ENCODE data around the gene PRKG1. TPM values are rescaled to one million over a fixed set of nuclear protein-coding genes. Genes with fewer than 3 reads are reported as not detected.

Gene PRKG1
- total RNA-seq, 4 donors from 2014 or later: 24.5 to 46.1 (median 37.1) TPM

GRCh38 chr10:52335665-52336064, 1261.4 kb downstream of the PRKG1 start:
- TF ChIP-seq CTCF (IDR thresholded peaks at IDR 0.05) (no peak), POLR2A (IDR thresholded peaks at IDR 0.05; ENCODE audit: low read depth) (no peak), EP300 (IDR thresholded peaks at IDR 0.05) (no peak), POLR2AphosphoS5 (IDR thresholded peaks at IDR 0.05) (no peak)
- intact Hi-C loops (cut with DNase I): no loop called here
- Histone ChIP-seq H3K27ac (replicated peaks in 1 of 4) (no peak overlapping the region), H3K36me3 (no peaks in the 10 kb centered on the region), H3K4me1 (no peaks in the 10 kb centered on the region), H3K9me3 (no peaks in the 10 kb centered on the region), H3K4me3 (no peak overlapping the region), H3K27me3 (no peaks in the 10 kb centered on the region)
- DNase-seq (ENCODE audit: extremely low spot score): no peak
- WGBS: 70% methylated on average over 1 of the region's 1 CpG

GRCh38 chr10:52337225-52337624, 1262.9 kb downstream of the PRKG1 start:
- Histone ChIP-seq H3K27me3 (no peaks in the 10 kb centered on the region), H3K36me3 (no peaks in the 10 kb centered on the region), H3K4me1 (no peaks in the 10 kb centered on the region), H3K9me3 (no peaks in the 10 kb centered on the region), H3K4me3 (no peak overlapping the region), H3K27ac (replicated peaks in 1 of 4) (no peak overlapping the region)
- TF ChIP-seq POLR2A (IDR thresholded peaks at IDR 0.05; ENCODE audit: low read depth): no peak
- no peak for DNase-seq (ENCODE audit: extremely low spot score)
- intact Hi-C loops (cut with DNase I): no loop called here
- WGBS: 86% methylated on average over 1 of the region's 1 CpG

GRCh38 chr10:52343439-52343838, 1269.2 kb downstream of the PRKG1 start:
- WGBS: 62% methylated on average over 4 of the region's 4 CpGs
- intact Hi-C loops (cut with DNase I): no loop called here
- no peak overlapping the region for H3K4me3 ChIP-seq
- no peak overlapping the region for H3K27ac ChIP-seq (replicated peaks in 1 of 4)
- no peak for DNase-seq (ENCODE audit: extremely low spot score)
- peaks cover 0 to 17% (median 0%) of the 10 kb centered on the region in 4 donors for H3K27me3 ChIP-seq
- no peaks in the 10 kb centered on the region for H3K4me1 ChIP-seq
- TF ChIP-seq POLR2A (IDR thresholded peaks at IDR 0.05; ENCODE audit: low read depth) (no peak), CTCF (IDR thresholded peaks at IDR 0.05) (no peak), EP300 (IDR thresholded peaks at IDR 0.05) (no peak), POLR2AphosphoS5 (IDR thresholded peaks at IDR 0.05) (no peak)
- no peaks in the 10 kb centered on the region for H3K9me3 ChIP-seq
- H3K36me3 ChIP-seq: no peaks in the 10 kb centered on the region

GRCh38 chr10:52346394-52347326, 1272.4 kb downstream of the PRKG1 start:
- intact Hi-C loops (cut with DNase I): no loop called here
- no peaks in the 10 kb centered on the region for H3K9me3 ChIP-seq
- no peaks in the 10 kb centered on the region for H3K4me1 ChIP-seq
- 94% methylated on average over 19 of the region's 27 CpGs for WGBS
- no peak overlapping the region for H3K27ac ChIP-seq (replicated peaks in 1 of 4)
- no peak overlapping the region for H3K4me3 ChIP-seq
- no peaks in the 10 kb centered on the region for H3K36me3 ChIP-seq
- peaks cover 0 to 17% (median 0%) of the 10 kb centered on the region in 4 donors for H3K27me3 ChIP-seq
- DNase-seq (ENCODE audit: extremely low spot score): no peak
- TF ChIP-seq POLR2AphosphoS5 (IDR thresholded peaks at IDR 0.05) (no peak), CTCF (IDR thresholded peaks at IDR 0.05) (no peak), POLR2A (IDR thresholded peaks at IDR 0.05; ENCODE audit: low read depth) (no peak), EP300 (IDR thresholded peaks at IDR 0.05) (no peak)

- no peak for DNase-seq (ENCODE audit: extremely low spot score)
- no peaks in the 10 kb centered on the region for H3K4me1 ChIP-seq
- intact Hi-C loops (cut with DNase I): no loop called here
- H3K27ac ChIP-seq (replicated peaks in 1 of 4): no peak overlapping the region
- no peaks in the 10 kb centered on the region for H3K9me3 ChIP-seq
- 81% methylated on average over 3 of the region's 5 CpGs for WGBS
- H3K36me3 ChIP-seq: no peaks in the 10 kb centered on the region
- H3K27me3 ChIP-seq: peaks cover 0 to 17% (median 0%) of the 10 kb centered on the region in 4 donors
- TF ChIP-seq CTCF (IDR thresholded peaks at IDR 0.05) (no peak), POLR2A (IDR thresholded peaks at IDR 0.05; ENCODE audit: low read depth) (no peak), EP300 (IDR thresholded peaks at IDR 0.05) (no peak), POLR2AphosphoS5 (IDR thresholded peaks at IDR 0.05) (no peak)
- H3K4me3 ChIP-seq: no peak overlapping the region
Observed at GRCh38 chr10:52347327-52347667, 1273.0 kb downstream of the PRKG1 start.

Small RNAs within 50 kb of the gene (small RNA-seq; reads per million reads assigned to genes)
- 0 reads per million in 3 donors for gene MIR605

Other genes with a start within 250 kb of the PRKG1 start
- gene A1CF, start 188.9 kb upstream of the PRKG1 start, total RNA-seq: not detected

Measured in esophagus muscularis mucosa (tissue), 4 donors.